Stimulated activated naive CD4-positive, alpha-beta T cell treated with Interleukin-2 at 50 U/mL for 16 hours (primary cell): ENCODE data around the gene SDE2.
"Not testable (repeated sequence)": the region's sequence is repeated elsewhere in the genome, so short reads cannot be mapped to it uniquely, and the experiment has no call there.

Experiments
- DNase-seq: peaks from one replicate; lab custom pipeline; 2025; lab: John Stamatoyannopoulos, UW

Gene SDE2

GRCh38 chr1:225942574-225942973, 56.6 kb downstream of the SDE2 start:
- DNase-seq: no peak

GRCh38 chr1:225941942-225942222, 57.3 kb downstream of the SDE2 start:
- DNase-seq: no peak

GRCh38 chr1:225941187-225941941, 57.8 kb downstream of the SDE2 start, which contains the start of gene LEFTY2:
LEFTY2 (minus strand) TSS chr1:225941220; CDS start chr1:225941140, 80 bp downstream.
- no peak for DNase-seq

- DNase-seq: no peak
These were observed 58.6 kb downstream of the SDE2 start for GRCh38 chr1:225940385-225941151.

GRCh38 chr1:225939939-225940310, 59.2 kb downstream of the SDE2 start:
- not testable (repeated sequence) for DNase-seq

- not testable (repeated sequence) for DNase-seq
These were observed 59.8 kb downstream of the SDE2 start for GRCh38 chr1:225939097-225939938.

GRCh38 chr1:225937048-225937968, 61.8 kb downstream of the SDE2 start:
- no peak for DNase-seq

- DNase-seq: no peak
These were observed 62.6 kb downstream of the SDE2 start for GRCh38 chr1:225936523-225936922.

- not testable (repeated sequence) for DNase-seq
These were observed 63.1 kb downstream of the SDE2 start for GRCh38 chr1:225936086-225936485.

GRCh38 chr1:225934711-225935110, 64.4 kb downstream of the SDE2 start:
- no peak for DNase-seq

- DNase-seq: no peak
These were observed 66.1 kb downstream of the SDE2 start for GRCh38 chr1:225933072-225933471.
